HG03432 (cell line): ENCODE data around the gene SNX6.
"Not testable (repeated sequence)": the region's sequence is repeated elsewhere in the genome, so short reads cannot be mapped to it uniquely, and the experiment has no call there.

Source experiments
- ATAC-seq: cut with Tn5 transposase; IDR thresholded peaks from one replicate; pipeline ENCODE4 v1.9.1; 2021; ENCODE audit warnings: mild to moderate bottlenecking, moderate library complexity; ENCODE audit not compliant: unreplicated experiment

SNX6 gene

DNA sequence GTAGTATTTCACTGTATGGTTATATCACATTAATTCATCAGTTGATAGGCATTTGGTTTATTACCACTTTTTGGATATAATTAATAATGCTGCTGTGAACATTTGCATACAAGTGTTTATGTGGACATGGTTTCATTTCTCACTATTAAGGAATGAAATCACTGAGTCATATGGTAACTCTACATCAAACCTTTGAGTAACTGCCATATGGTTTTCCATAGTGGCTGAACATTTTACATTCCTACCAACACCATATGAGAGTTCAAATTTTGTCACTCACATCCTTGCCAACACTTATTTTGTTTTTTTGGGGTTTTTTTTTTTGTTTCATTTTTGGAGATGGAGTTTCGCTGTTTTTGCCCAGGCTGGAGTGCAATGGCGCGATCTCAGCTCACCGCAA is 60.2 kb downstream of the SNX6 start:
- no peak for ATAC-seq

DNA sequence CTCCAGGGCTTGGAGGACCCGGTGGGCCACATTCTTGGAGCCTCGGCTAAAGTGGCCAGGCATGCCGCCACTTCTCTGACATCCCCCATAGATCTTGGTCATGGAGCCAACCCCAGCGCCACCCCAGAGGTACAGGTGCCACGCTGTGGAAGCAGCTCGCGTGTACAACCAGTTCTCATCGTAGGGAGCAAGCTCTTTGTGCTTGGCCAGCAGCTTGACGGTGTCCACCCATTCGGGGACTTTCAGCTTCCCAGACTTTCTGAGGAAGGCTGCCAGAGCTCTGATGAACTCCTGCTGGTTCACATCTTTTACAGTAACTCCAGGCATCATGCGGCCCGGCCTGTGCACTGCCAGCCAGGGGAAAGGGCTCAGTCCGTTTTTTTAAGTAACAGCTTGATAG is 61.1 kb downstream of the SNX6 start:
- no peak for ATAC-seq

GRCh38 chr14:34562776-34563150 is 67.2 kb downstream of the SNX6 start:
- no peak for ATAC-seq

DNA sequence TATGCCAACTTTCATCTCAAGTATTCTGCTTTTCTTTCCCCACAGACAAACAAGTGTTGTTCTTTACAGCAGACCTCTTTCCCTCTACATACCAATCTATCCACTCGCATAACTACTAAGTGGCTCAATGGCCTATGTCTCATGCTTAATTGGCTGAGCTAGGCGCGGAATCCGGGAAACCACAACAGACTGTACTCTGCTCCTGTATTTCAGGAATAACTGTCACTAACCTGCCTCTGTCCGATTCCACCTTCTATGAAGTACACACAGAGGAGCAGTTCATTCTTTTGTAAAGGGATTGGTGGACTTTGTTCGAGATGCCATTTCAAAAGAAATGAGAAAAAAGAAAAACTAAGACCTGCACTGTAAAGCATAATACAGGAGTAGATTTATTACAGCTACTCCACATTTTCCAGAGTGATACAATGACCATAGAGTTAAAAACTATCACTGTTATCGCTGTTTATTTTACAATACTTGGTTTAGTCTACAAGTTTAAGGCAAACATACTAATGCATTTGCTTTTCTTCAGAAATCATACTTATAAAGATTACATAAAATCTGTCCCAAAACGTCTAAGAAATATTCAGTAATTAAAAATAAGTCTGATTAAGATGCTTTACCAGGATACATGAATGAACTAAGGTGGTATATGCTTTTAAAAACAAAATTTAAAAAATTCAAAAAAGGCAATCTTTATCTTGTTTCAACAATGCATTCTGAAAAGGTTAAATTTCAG is 67.7 kb downstream of the SNX6 start:
- not testable (repeated sequence) for ATAC-seq

- peak; percentile 71 for ATAC-seq
Measured at GRCh38 chr14:34556498-34556829, 73.5 kb downstream of the SNX6 start.

DNA sequence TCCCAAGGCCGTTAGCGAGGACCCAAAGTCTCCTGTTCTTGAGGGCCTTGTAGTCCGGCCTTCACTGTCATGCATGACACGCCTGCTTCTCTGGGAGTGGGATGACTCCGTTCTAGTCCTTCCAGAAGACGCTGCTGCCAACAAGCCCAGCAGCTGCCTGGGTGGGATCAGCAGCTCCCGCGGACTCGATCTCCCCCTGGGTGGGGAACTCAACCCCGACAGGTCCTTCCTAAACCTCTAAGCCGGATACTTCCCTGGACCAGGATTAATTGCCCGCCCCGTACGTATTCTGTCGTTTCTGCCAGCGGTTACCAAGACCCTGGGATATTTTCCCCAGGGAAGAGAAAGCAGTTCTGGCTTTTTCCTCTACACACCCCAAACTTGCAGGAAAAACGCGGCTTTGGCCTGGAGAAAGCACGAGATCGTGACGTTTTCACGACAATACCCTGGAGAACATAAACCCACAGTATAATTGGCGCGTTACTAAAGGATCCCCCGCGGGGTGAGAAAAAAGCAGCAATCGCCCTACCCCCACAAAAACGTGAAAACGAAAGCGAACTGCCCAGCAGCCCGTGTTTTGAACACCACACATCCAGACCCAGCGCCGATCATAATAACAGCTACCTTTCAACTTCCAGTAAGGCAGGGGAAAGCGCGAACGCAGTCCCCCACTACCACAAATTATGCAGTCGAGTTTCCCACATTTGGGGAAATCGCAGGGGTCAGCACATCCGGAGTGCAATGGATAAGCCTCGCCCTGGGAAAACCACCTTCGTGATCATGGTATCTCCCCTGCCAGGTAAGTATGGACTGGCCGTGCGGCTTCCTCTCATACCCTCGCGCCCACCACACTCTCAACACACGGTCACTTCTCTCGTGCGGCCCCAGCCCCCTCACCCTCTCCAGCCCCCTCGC is 74.1 kb downstream of the SNX6 start:
- peak; percentile 75 for ATAC-seq

DNA sequence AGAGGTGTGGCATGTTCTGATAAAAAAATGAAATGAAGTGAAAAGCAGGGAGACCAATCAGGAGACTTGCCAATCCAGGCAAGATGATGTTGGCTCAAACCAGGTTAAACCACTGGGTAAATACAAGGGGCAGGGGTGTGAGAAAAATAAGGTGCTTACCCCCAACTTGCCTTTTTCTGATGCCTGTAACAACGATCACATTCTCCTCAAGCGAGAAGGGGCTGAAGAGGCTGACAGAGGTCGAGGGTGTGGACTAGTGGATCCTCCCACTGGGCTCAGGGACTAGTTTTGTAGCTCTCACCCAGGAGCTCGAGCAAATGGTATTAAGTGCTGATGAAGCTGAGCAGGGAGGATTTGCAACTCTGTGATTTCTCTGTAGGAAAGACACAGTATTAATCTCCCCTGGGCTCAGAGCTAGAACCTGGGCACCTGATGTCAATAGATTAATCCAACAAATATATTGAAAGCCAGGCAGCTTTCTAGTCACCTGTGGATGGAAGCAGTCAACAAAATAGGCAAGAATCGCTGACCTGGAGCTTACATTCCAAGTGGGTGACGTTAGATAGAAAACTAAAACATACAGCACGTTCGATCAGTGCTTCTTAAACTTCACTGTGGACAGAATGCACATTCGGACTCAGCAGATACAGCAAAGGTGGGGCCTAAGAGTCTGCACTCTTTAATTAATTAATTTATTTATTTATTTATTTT is 75.3 kb downstream of the SNX6 start:
- no peak for ATAC-seq

- ATAC-seq: not testable (repeated sequence)
Measured at GRCh38 chr14:34549276-34549966, 80.5 kb downstream of the SNX6 start.

- ATAC-seq: no peak
Measured at GRCh38 chr14:34548472-34548981, 81.4 kb downstream of the SNX6 start.

DNA sequence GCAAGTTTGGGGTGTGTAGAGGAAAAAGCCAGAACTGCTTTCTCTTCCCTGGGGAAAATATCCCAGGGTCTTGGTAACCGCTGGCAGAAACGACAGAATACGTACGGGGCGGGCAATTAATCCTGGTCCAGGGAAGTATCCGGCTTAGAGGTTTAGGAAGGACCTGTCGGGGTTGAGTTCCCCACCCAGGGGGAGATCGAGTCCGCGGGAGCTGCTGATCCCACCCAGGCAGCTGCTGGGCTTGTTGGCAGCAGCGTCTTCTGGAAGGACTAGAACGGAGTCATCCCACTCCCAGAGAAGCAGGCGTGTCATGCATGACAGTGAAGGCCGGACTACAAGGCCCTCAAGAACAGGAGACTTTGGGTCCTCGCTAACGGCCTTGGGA is 82.8 kb downstream of the SNX6 start:
- ATAC-seq: peak; percentile 32

DNA sequence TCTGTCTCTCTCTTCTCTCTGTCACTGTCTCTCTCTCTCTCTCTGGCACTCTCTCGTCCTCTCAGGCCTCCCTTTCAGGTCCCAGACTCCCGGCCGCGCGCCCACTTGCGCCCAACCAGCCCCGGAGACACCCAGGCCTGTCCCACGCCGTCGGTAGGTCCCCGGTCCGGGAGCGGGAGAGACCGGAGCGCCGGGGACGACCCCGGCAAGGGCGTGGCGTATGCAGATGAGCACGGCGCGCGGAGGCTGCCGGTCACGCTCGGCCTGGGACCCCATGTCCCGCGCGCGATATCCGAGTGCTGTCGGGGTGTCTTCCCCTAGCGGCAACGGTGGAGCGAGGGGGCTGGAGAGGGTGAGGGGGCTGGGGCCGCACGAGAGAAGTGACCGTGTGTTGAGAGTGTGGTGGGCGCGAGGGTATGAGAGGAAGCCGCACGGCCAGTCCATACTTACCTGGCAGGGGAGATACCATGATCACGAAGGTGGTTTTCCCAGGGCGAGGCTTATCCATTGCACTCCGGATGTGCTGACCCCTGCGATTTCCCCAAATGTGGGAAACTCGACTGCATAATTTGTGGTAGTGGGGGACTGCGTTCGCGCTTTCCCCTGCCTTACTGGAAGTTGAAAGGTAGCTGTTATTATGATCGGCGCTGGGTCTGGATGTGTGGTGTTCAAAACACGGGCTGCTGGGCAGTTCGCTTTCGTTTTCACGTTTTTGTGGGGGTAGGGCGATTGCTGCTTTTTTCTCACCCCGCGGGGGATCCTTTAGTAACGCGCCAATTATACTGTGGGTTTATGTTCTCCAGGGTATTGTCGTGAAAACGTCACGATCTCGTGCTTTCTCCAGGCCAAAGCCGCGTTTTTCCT is 83.4 kb downstream of the SNX6 start:
- peak; percentile 77 for ATAC-seq

GRCh38 chr14:34540181-34541059 is 89.5 kb downstream of the SNX6 start:
- not testable (repeated sequence) for ATAC-seq

DNA sequence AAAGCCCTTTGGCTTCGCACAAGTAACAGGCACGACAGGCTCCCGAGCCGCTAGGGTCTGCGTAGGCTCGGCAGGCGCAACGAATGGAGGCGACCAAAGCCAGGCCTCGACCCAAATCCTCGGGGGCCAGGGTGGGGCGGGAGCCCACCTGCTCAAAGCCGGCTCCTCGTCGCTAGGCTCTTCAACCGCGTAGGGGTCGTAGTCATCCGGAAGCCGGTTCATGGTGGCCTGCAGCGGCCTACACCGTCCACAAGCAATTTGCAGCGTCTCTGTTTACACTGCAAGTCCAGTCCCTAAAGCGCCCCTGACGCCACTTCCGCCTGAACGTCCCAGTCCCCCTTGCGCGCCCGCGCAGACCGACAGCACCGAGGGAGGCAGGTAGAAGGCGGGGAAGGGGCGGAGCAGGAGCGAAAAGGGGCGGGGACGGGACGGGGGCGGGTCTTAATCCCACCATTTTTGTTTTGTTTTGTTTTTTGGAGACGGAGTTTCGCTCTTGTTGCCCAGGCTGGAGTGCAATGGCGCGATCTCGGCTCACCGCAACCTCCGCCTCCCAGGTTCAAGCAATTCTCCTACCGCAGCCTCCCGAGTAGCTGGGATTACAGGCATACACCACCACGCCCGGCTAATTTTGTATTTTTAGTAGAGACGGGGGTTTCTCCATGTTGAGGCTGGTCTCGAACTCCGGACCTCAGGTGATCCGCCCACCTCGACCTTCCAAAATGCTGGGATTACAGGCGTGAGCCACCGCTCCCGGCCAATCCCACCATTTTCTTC is 90.4 kb downstream of the SNX6 start, which contains the start of gene EAPP:
Gene EAPP (minus strand): TSS at position 295 of the 774 bp plus-strand sequence. CDS start 73 bp downstream, at position 222.
- ATAC-seq: peak; percentile 100

DNA sequence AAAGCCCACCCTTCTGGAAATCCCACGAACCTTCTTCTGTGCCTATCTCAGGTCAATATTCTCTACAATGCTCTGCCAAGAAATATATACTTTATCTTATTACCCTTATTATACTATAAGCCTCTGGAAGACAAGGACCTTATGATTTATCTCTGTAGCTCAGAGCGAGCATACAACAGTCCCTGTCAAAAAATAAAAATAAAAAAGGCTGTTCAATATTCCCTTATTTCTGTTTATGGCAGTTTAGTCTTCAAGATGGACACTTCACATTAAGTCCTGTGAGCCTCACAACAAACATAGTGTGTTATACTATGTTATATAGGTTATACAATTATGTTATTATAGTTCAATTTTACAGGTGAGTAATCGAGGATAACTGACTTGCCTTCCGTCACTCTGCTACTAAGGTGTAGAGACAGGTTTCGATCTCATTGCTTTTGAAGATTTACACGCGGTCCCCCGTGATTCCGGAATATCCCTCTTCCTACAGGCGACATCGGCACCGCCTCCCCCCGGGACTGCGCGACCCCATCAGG is 91.0 kb downstream of the SNX6 start:
- ATAC-seq: no peak

DNA sequence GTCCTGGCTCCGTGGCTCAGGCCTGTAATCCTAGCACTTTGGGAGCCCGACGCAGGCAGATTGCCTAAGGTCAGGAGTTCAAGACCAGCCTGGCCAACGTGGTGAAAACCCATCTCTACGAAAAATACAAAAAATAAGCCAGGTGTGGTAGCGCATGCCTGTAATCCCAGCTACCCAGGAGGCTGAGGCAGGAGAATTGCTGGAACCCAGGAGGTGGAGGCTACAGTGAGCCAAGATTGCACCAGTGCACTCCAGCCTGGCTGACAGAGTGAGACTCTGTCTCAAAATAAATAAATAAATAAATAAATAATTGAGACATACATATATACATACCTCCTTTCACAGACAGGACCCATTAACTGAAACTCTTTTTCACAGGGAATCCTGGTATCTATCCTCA is 91.9 kb downstream of the SNX6 start:
- not testable (repeated sequence) for ATAC-seq

DNA sequence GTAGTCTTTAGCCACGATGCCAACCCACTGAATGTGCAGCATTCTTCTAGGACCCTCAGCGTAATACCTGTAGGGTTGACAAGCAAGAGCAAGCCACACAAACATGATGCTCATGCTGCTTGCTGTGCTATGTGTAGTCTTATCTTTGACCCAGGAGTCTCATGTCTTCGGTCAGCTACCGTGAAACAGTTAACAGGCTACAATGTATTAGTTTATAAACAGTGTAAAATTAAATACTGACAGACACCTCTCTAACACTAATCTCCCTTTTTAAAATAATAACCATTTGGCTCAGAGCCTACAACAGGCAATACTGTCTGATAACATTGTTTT is 92.3 kb downstream of the SNX6 start:
- no peak for ATAC-seq

GRCh38 chr14:34536951-34537676 is 92.8 kb downstream of the SNX6 start:
- no peak for ATAC-seq
